ENCODE data around the gene TNS1. TPM values are rescaled to one million over a fixed set of nuclear protein-coding genes. Genes with fewer than 3 reads are reported as not detected.
A peak's percentile ranks its signal among the peaks of the same experiment; 100 is the strongest.

Gene TNS1
- total RNA-seq, 1 donor from 2014 or later = 505 TPM

DNA sequence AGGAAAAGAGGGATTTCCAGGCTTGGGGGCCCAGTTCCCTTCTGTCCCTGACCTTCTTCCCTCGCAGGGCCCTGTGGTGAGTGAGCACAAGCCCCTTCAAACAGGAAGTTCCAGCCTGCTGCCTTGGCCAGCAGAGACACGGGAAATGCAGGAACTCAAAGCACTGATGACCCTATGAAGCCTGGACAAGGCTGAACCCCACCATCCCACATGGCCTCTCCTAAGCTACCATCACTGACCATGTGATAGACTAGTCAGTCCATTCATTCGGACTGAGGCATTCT, 196.4 kb downstream of the TNS1 start:
- Histone ChIP-seq H3K27me3 (ENCODE audit: low read depth) (no peaks in the 10 kb centered on the region), H3K27ac (peak overlapping the region; percentile 56), H3K4me3 (no peak overlapping the region), H3K9me3 (no peaks in the 10 kb centered on the region), H3K36me3 (peaks cover 90% of the 10 kb centered on the region), H3K4me1 (peaks cover 30% of the 10 kb centered on the region)
- TF ChIP-seq, protein P1, sequence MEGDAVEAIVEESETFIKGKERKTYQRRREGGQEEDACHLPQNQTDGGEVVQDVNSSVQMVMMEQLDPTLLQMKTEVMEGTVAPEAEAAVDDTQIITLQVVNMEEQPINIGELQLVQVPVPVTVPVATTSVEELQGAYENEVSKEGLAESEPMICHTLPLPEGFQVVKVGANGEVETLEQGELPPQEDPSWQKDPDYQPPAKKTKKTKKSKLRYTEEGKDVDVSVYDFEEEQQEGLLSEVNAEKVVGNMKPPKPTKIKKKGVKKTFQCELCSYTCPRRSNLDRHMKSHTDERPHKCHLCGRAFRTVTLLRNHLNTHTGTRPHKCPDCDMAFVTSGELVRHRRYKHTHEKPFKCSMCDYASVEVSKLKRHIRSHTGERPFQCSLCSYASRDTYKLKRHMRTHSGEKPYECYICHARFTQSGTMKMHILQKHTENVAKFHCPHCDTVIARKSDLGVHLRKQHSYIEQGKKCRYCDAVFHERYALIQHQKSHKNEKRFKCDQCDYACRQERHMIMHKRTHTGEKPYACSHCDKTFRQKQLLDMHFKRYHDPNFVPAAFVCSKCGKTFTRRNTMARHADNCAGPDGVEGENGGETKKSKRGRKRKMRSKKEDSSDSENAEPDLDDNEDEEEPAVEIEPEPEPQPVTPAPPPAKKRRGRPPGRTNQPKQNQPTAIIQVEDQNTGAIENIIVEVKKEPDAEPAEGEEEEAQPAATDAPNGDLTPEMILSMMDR (IDR thresholded peaks at IDR 0.05) = no peak
- ATAC-seq (no peak), DNase-seq (no peak)
- intact Hi-C loops (cut with DNase I) = no loop called here

DNA sequence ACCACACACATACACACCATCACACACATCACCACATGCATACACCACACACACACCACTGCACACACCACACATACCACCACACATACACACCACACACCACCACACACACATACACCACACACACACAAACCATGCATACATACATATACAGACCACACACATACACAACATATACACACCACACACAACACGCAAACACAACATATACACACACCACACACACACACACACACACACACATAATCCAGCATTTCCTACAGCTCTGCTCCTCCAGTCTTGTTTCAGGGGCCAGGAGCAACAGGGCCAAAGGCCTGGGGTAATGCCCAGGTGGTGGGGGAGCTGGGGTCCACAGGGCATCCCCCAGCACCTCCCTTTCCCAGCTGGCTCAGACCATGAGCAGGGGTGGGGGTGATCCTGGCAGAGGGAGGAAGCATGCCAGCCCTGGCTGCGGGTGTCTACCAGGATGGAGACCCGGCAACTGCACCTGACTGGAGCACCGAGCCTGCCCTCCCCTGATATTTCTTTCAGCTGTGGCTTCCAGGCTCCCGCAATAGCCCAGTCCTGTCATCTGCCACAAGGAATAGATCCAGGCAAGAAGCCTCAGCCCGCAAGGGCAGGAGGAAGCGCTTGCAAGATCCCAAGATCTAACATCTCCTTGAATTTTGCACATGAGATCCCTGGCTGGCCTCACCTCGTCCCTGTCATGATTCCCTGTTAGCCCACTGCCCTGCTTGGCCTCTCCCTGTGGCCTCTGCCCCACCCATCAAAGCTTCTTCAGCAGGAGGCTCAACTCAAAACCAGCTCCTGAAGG, 196.9 kb downstream of the TNS1 start:
- no peaks in the 10 kb centered on the region for H3K9me3 ChIP-seq
- H3K27me3 ChIP-seq (ENCODE audit: low read depth) = no peaks in the 10 kb centered on the region
- TF ChIP-seq, protein P1 (IDR thresholded peaks at IDR 0.05) = no peak
- peak overlapping the region; percentile 56 for H3K27ac ChIP-seq
- peaks cover 30% of the 10 kb centered on the region for H3K4me1 ChIP-seq
- ATAC-seq = peak in 1 of 2 donors; percentile 2
- intact Hi-C loops (cut with DNase I) = no loop called here
- H3K36me3 ChIP-seq = peaks cover 88% of the 10 kb centered on the region
- H3K4me3 ChIP-seq = no peak overlapping the region
- DNase-seq = no peak

DNA sequence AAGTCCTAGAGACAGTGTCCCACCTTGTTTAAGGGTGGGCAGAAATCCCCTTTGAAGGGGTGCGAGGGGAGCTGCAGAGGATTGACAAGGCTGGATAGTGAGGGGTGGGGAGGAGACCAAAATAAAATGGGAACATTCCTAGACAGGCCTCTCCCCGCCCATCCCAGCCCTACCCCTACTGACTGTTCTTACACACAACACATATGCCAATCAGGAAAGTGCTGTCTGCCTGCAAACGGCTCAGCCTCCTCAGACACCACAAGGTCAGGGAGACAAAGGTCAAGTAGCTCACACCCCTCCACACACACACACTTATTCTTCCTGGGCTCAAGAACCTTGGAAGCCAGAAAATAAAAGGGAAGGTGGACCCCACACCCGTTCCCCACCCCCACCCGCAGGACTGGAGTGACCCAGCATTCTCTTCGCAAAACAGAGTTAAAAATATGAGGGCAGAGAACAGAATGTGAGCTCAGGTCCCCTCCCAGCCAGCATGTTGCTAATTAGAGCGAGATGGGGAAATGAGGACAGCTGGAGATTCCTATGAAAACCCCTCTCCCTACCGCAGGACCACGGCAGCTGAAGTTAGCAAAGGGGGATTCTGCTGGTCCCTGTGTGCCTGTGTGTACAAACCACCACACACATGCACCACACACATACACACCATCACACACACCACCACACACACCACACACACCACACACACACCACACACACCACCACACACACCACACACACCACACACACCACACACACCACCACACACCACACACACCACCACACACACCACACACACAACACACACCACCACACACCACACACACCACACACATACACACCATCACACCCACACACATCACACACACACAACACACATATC, 197.8 kb downstream of the TNS1 start:
- H3K36me3 ChIP-seq = peaks cover 88% of the 10 kb centered on the region
- ATAC-seq (peak; percentile 15 to 34), DNase-seq (no peak)
- no peaks in the 10 kb centered on the region for H3K9me3 ChIP-seq
- intact Hi-C loops (cut with DNase I) = no loop called here
- H3K4me3 ChIP-seq = no peak overlapping the region
- H3K27me3 ChIP-seq (ENCODE audit: low read depth) = no peaks in the 10 kb centered on the region
- TF ChIP-seq, protein P1 (IDR thresholded peaks at IDR 0.05) = no peak
- H3K27ac ChIP-seq = peak overlapping the region; percentile 46
- peaks cover 30% of the 10 kb centered on the region for H3K4me1 ChIP-seq

DNA sequence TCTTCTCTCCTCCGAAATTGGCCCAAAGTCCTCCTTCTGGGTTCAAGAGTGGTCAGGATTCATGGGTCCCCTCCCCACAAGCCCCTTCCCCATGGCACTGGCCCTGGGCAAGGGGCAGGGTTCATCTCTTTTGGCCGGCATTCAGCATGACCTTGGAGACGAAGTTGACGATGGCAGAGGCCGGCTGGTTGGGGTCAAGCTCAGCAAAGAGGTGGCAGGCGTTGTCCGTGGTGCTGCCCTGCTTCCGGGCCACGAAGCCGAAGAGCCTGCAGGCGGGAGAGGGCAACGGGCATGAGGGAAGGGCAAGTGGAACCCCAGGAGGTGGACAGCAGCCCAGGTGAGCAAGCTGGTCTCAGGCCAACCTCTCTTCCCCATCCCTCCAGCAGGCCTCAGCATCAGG, 198.5 kb downstream of the TNS1 start:
- no peak overlapping the region for H3K4me3 ChIP-seq
- no peak for DNase-seq
- peak overlapping the region; percentile 46 for H3K27ac ChIP-seq
- peaks cover 34% of the 10 kb centered on the region for H3K4me1 ChIP-seq
- ATAC-seq = peak in 1 of 2 donors; percentile 1
- H3K27me3 ChIP-seq (ENCODE audit: low read depth) = no peaks in the 10 kb centered on the region
- H3K36me3 ChIP-seq = peaks cover 89% of the 10 kb centered on the region
- TF ChIP-seq, protein P1 (IDR thresholded peaks at IDR 0.05) = no peak
- intact Hi-C loops (cut with DNase I) = no loop called here
- no peaks in the 10 kb centered on the region for H3K9me3 ChIP-seq

DNA sequence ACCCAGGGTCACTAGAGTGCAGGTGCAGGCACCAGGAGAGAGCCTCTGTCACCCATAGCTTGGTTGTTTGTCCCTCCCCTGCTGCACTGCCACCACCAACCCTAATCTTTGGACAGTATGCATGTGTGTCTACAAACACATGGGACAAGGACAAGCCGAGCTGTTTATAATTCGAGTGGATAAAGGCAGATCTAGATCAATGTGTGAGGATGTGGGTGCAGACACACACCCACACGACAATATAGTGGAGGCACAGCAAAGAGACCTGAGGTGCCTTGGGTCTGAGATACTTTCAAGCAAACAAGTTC, 199.2 kb downstream of the TNS1 start:
- H3K9me3 ChIP-seq = no peaks in the 10 kb centered on the region
- ATAC-seq = no peak
- no peak overlapping the region for H3K27ac ChIP-seq
- peaks cover 92% of the 10 kb centered on the region for H3K36me3 ChIP-seq
- H3K4me1 ChIP-seq = peaks cover 41% of the 10 kb centered on the region
- TF ChIP-seq, protein P1 (IDR thresholded peaks at IDR 0.05) = no peak
- DNase-seq = no peak
- intact Hi-C loops (cut with DNase I) = no loop called here
- H3K27me3 ChIP-seq (ENCODE audit: low read depth) = no peaks in the 10 kb centered on the region
- no peak overlapping the region for H3K4me3 ChIP-seq
